Activated naive CD4-positive, alpha-beta T cell (primary cell): ENCODE measurements around the gene DCAKD.
"Not testable (repeated sequence)": the region's sequence is repeated elsewhere in the genome, so short reads cannot be mapped to it uniquely, and the experiment has no call there.

Experiments
- DNase-seq, 4 experiments: peaks; one replicate each; lab custom pipeline; 2025; lab: John Stamatoyannopoulos, UW

Gene DCAKD

DNA sequence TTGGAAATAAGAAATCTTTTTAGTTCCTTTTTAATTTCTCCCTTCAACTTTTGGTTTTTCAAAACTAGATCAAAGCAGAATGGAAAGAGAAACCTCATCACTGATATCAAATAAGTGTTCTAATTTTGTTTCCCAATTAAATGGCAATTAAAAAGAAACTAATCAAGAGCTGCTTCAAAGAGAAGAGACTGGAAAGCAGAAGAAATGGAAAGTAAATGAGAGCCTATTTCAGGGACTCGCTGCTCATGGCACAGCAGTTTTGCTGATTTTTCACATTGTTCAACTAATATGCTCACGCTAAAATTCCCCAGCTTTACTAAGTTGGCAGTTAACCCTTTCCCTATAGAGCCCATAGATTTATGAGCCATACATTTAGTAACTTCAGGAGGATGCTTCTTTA is 16.2 kb upstream of the DCAKD start:
- no peak for DNase-seq

GRCh38 chr17:45063198-45063597 is 11.8 kb upstream of the DCAKD start:
- DNase-seq: no peak

DNA sequence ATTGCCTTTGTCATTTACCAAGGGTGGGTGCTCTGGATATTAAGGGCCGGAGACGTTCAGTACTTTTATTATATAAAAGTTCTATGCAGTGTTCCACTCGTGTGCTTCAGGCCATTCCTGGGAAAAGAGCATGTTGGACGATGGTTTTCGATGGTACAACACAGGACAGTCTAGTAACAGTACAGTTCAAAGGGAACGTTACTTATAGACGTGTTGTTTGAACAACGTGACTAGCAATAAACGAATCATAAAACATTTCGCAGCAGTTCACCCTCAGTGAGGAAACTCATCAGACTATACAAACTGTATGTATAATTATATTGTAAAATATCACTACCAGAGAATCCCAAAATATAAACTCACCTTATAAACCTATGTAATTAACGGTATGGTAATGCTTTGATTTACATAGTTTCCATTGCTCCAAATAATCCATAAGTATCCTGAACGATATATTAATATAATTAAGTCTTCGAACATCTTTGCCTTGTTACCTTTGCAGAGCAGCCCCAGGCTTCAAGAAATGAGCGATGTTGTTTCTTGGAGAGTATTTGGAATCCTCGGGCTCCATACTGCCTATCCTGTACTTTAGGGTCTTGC is 10.3 kb upstream of the DCAKD start:
- no peak for DNase-seq

GRCh38 chr17:45060797-45061605 is 9.6 kb upstream of the DCAKD start, which contains the start of gene NMT1:
Gene NMT1, plus strand, starts transcription at chr17:45061317. Its CDS starts 13 bp downstream, at chr17:45061330.
- DNase-seq: peak; percentile 81 to 86 (median 84)

- no peak for DNase-seq
These were observed 9.0 kb upstream of the DCAKD start for GRCh38 chr17:45060382-45060796.

GRCh38 chr17:45052052-45052772 is 780 bp upstream of the DCAKD start:
- peak in 2 of 4 experiments; percentile 14 to 30 for DNase-seq

DNA sequence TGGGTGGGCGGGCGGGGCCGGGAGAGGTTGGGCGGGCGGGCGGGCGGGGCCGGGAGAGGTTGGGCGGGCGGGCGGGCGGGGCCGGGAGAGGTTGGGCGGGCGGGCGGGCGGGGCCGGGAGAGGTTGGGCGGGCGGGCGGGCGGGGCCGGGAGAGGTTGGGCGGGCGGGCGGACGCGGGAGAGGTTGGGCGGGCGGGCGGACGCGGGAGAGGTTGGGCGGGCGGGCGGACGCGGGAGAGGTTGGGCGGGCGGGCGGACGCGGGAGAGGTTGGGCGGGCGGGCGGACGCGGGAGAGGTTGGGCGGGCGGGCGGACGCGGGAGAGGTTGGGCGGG is 254 bp upstream of the DCAKD start:
- DNase-seq: not testable (repeated sequence)

DNA sequence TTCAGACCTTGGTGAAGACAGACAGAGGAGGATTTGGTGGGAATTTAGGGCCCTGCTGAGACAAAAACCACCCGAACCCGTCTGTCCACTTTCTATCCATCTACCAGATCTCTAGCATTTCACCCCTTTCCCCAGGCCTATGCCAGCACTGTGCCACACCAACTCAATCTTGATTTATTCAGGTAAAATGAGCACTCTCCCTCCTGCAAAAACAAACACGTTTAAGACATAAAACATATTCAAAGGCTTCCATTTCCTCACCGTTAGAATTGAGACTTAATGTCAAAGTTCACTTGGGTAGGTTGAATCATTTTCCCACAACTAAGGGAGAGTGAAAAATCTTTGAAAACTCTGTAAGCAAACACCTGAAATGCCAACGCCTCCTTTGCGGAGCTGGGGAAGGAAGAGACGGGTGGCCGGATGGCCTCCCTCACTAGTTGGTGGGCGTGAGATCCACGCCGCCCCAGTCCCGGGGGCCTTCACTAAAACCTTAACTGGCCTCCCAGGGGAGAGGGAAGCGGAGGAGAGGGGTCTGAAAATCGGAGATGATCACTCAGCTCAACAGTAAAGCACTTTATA is 862 bp downstream of the DCAKD start:
- DNase-seq: peak in 1 of 4 experiments; percentile 13

DNA sequence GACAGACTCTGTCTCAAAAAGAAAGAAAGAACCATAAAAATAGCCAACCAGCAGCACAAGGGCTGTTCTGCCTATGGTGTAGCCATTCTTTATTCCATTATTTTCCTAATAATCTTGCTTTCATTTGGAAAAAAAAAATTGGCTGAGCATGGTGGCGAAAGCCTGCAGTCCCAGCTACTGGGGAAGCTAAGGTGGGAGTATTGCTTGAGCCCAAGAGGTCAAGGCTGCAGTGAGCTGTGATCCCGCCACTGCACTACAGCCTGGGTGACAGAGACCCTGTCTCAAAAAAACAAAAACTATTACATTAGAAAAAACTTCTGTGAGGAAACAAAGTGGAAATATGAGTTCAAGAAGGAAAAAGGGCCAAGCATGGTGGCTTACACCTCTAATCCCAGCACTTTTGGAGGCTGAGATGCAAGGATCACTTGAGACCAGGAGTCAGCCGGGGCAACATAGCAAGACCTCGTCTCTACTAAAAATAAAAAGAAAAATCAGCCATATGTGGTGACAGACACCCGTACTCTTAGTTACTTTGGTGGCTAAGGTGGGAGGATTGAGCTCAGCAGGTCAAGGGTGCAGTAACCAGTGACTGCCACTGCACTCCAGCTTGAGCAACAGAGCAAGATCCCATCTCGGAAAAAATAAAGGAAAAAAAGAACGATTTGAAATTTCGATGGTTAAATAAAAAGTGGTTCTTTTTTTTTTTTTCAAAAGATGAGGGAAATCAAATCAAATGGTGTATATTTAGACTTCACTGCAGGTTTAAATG is 2.5 kb downstream of the DCAKD start:
- no peak for DNase-seq

DNA sequence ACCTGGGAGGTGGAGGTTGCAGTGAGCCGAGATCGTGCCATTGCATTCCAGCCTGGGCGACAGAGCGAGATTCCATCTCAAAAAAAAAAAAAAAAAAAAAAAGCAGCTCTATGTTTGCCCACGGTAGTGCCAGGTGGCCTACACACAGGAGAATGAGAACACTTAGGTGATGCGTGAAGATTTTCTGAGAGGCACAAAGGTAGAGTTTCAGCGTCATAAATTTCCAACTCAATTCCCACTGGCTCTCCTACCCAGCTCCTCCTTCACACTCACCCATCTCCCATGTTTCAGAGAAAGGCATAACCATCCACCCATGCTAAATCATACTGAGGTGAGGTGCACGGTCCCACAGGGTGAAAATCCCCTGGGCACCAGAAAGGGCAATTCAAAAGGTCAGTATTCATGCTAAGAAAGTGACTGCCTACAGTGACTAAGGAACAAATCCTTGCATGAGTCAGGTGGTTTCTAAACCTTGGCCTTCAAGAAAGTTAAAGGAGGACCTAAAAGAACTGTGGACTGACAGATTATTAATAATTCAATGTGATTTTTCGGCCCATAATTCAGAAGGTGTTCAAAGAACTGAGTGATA is 4.8 kb downstream of the DCAKD start:
- DNase-seq: no peak

- DNase-seq: no peak
These were observed 7.5 kb downstream of the DCAKD start for GRCh38 chr17:45043813-45044540.

GRCh38 chr17:45042346-45043120 is 8.9 kb downstream of the DCAKD start:
- DNase-seq: no peak

DNA sequence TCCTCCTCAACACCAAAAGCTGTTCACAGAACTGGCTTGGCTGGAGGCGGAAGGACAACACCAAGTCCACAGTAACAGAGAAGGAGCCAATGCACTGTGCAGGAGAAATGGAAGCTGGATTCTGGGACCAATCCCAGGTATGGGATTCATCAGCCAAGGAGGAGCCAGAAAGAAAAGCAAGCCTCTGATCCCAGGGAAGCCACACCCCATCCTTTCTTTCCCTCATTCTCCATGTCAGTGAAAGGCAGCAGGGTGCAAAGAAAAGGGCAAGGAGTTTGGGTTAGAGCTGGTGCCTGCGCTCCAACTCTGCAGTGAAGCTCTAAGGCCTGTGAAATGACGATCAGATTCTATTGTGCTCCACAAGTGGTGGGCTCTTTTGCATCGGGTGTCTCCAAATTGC is 11.0 kb downstream of the DCAKD start:
- no peak for DNase-seq

DNA sequence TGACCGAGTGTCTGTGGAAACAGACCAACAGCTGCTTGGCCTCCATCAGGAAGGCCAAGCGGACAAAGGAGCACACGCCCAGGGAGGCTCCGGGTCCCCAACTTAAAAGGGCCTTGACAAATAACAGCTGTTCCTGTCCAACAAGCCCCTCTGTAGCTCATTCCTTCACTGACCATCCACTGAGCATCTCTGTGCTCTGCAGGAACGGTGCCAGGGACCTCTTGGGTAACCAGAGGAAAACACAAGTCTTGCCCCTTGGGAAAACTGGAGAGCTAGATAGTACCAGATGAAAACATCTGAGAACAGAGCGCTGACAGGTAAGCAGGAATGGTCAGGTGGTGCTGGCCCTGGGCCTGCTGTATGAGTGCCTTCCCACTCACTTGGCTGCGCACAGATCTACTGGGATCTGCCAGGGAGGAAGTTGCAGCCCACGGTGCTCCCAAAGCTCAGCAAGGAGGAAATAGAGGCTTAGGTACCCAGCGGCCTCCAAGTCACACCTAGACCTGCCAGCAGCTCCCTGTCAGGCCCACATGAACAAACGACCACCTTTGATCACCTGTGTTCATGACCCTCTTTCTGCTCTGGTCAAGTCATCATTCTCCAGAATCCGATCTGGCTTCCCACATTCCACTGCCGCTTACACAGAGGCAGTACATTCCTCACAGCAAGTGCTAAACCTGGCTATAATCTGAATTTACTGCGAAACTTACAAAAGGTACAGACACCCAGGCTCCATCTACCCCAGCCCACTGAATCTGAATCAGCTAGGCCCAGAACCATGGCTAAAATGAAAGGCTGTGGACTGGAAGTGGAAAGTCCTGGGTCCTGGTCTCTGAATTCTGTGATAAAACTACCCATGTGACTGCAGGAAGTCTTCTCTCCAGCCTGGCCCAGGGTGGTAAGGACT is 12.5 kb downstream of the DCAKD start:
- DNase-seq: no peak

- no peak for DNase-seq
These were observed 14.7 kb downstream of the DCAKD start for GRCh38 chr17:45036691-45037090.

- DNase-seq: no peak
These were observed 15.6 kb downstream of the DCAKD start for GRCh38 chr17:45035848-45036247.

DNA sequence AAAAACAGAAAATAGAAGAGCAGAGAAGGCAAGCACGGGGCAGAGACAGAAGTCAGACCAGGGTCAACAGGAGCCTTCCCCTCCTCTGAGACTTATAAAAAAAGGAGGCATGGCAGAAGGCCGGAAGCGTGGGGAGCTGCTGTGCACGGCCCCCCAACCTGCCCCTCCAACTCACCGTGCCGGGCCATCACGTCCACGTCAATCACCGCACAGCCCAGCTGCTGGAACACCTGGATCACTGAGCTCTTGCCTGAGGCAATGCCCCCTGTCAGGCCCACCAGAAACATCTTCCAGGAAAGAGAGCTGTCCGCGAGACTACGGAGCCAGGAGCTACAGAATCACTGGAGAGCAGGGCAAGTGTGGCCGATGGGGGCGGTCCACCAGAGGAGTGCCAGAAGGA is 16.8 kb downstream of the DCAKD start:
- DNase-seq: no peak

GRCh38 chr17:45032174-45032541 is 19.3 kb downstream of the DCAKD start:
- no peak for DNase-seq
